GM18498 (cell line): ENCODE data around the gene CEP131.

Experiments
- ATAC-seq: cut with Tn5 transposase; IDR thresholded peaks from one replicate; pipeline ENCODE4 v1.9.1; 2021; ENCODE audit warnings: mild to moderate bottlenecking, moderate library complexity; ENCODE audit not compliant: unreplicated experiment

The CEP131 gene

DNA sequence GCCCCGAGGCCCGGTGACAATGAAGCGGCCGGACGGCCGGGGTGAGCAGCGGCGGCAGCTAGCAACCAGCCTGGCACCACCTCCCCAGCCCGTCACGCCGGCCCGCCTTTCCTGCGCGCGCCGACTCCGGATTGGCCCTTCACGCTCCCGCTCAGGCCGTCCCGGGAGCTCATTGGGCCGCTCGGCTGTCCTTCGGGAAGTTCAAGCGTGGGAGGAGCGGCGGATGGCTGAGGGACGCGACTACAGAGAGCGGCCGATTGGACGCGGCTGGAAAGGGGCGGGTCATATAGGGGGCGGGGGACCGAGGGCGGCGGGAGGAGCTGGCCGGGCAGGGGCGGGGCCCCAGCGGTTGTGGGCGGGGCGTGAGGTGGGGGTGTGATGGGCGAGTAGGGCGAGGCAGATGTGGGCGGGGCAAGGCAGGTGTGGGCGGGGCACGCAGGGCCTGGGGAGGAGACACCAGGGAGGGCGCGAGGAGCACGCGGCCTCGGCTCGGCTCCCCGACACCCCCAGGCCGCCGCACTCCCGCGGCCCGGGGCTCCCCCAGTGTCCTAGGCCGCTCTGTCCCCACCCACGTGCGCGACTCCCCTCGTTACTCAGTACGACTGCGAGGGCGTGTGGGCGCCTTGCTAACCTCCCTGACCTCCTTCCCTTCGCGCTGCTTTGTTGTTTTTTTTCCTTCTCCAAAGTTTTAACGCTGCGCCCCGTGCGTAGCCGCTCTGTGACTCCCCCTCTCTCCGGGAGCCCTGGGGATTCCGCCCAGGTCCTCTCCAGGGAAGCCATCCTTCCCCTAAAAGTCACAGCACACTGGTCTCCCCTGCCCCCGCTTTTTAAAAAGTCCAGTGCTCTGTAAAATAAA lies at the start of gene CEP131:
TSS of gene CEP131 (minus strand) at position 60 of the 856 bp plus-strand sequence. CDS start 2,909 bp downstream, outside the sequence.
- peak; percentile 96 for ATAC-seq

DNA sequence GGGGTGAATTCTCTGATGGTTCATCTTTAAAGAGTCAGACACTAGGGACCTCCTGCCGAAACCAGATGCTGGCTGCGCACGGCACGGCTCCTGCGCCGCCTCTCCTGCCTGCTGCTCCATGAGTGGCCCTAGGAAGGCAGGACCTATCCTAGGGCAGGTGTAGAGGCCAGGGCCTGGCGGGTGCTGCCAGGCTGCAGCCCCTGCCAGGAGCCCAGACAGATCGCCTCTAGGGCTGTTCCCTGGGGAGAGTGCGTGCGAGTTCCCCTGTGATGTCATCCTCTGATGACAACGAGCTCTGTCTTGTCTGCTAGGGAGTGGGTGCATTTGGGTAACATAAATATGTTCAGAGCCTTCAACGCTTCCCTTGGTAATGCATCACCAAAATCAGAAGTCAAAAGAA lies 48.5 kb upstream of the CEP131 start:
- no peak for ATAC-seq

DNA sequence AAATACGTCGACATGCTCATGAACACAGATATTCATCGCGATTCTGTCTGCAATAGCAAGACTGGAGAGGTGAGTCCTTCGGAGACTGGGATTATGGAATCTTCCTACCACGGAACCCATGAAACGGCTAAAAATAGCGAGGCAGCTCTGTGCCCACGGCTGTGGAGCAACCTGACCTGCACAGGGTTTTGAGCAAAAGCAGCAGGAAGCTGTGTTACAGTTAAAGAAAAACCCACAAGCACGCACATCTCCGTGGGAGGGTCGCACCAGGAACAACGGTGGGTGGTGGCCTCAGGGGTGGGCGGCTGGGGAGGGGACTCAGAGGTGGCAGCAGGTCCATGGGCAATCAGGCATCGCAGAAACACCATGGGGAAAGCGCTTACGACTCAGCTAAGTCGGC lies 47.5 kb upstream of the CEP131 start:
- no peak for ATAC-seq

DNA sequence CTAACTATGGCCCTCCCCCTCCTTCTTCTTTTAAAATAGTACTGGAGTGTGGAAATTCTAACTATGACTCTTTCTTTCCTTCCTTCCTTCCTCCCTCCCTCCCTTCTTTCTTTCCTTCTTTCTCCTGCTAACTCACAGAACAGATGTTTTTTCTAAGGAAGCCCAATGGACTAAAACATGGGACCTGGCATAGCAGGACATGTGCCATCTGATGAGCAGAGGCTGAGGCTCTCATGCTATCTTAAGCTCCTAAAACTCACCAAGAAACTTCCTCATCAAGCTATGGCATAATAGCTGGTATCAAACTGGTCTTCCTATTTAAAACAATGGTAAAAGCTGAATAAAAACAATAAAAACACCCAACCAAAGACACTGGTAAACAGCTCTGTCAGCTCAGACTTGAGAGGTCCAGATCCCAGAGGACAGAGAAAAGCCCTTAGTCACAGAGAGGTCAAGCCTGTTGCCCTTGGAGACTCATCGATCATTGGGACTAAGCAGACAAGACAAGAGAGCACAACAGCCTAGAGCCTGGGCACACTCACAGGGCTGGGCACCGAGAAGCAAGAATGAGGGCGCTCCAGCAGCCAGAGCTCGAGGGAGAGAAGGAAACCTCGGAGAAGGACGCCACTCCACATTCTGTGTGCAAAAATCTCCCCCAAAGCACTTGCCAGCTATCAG lies 44.8 kb upstream of the CEP131 start:
- ATAC-seq = no peak

DNA sequence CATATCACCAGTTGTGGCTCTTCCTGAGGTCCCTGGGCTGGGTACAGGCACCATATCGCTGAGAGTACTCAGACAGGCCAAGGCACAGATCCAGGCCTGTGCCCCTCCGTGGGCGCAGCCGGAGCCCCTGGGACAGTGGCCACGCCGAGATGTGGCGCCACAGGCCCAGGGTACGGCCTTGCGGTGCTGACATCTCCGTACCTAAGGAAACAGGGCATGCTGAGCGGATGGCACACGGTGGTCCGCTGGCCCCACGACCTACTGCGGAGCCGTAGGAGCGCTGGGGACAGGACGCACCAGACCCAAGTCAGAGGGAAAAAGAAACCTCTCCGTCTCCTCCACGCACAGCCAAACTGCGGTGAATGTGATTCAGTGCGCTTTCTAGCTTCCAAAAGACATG lies 42.8 kb upstream of the CEP131 start:
- no peak for ATAC-seq

DNA sequence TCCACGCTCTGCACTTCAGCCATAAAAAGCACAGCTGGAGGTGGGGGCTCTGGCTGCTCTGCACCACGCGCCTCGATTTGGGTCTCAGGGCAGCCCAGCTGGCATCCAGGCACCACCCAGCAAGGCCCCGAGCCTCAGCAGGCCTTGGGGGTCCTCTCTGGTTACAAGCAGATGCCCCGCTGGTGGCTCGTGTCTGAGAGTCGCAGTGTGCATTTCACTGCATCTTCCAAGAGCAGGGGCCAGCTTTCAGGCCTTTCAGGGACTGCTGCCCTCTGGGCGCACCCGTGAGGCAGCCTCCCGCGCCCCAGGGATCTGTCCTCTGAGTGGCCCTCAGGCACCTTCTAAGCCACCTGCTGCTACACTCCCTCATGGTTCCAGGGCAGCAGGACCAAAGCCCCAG lies 41.9 kb upstream of the CEP131 start:
- ATAC-seq = no peak

DNA sequence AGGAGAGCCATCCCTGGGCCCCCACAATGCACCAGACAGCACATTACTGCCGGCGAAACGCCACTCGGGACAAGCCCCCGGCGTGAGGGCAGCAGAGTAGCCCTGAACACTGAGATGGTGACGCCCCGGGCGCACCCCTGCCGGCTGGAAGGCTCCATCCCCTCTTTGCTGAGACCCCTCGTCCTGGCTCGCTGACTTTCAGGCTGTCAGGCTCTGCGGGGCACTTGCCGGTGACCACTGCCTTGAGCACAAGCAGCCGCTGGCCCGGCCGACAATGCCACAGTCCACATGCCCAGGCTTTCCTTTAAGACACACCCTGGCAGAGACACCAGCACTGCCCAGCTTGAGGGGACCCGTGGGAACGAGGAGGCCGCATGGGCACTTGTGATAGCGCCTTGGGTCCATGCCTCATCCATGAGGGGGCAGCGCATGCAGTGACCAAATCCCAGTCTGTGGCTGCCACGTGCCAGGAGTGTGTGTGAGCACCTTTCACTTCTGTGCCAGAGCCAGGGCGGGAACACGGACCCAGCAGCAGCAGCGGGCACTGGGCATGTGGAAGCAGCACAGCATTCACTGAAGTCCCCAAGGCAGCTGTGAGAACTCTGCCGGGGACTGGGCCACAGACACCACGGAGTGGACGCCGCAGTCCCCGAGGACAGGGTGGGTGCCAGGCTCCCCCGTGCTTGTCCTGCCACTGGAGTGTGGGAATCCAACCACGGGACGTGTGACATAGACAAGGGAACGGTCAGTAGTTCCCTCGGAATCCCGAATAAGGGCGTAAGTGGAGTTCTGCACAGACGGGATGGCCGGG lies 40.8 kb upstream of the CEP131 start:
- no peak for ATAC-seq

DNA sequence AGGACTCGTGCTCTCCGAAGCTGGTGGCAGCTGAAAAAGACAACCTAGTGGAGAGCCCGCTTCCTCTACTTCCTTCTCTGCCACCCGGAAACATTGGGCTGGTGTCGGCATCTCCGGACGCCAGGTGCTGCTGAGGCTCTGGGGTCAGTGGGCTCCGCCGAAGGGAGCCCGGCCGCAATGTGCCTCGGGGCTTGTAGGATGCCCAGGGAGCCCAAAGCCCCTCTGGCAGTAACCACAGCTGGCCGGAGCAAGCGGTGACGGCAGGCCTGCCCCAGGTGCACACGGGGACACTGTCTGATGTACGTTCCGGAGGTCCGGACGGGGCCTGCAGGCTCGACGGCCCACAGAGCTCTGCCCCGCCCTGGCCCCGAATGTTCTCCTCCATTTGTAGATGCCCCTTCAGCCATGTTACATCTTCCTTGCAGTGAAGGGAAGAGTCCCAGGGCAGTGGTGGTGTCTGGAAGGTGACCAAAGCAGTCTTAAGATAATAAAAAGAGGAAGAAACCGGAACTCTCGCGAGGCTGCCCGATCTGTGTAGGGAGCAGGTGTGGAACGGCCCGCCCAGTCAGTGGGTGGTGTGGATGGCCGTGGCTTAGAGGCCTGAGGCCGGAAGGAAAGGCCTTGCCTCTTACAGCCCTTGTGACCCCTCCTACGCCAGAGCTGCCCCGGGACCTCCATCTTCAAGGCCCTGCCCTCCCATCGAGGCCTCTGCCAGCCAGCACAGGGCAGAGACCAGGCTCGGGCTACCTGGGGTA lies 39.0 kb upstream of the CEP131 start:
- ATAC-seq = no peak

DNA sequence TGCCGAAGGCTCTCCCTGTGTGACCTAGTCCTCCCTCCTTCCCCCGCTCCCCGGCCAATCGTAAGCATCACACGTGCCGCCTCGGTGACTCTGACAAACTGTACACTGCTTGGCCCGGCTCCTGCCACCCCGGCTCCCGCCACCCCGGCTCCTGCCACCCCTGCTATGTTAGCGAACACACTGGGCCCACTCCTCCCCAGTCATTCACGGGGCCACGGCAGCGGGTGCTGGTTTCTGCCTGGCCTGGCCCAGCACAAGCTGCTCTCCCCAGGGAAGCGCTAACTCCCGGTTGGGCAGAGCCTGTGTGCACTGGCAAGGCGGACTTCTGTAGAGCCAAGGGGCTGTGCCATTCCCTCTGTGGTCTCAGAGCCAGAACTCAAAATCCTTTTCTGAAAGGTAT lies 38.3 kb upstream of the CEP131 start:
- no peak for ATAC-seq

DNA sequence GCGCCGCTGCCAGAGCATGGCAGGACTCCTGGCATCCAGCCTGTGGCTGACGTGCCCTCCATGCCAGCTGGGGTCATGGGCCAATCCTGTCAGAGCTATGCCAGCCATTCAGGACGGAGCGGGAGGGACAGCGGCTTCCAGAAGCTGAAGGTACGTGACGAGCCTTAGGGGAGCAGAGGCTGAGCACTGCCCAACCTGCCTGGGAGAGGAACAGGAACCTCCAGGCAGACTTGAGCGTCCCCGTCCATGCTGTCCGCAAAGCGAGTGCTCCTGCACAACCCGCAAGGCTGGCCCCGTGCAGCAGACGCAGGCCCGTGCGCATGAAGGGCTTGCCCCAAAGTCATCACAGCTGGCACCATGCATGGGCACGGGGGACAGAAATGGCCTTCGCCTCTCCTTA lies 37.9 kb upstream of the CEP131 start:
- no peak for ATAC-seq

DNA sequence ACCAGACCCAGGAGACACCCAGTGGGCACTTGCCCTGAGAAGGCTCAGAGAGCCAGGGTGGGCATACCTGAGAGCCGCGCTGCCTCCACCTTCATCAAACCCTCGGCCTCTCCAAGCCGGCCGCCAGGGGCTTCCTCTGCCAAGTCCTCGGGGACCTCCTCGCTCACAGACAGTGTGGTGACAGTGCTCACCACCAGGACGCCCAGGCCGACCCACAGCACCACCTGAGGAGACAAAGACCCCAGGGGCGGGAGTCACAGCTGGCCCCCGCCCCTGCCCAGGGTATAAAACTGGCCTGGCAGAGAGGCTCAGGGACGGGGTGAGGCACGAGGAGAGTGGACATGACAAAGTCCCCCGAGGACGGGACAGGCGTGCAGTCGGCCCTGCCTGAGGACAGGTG lies 37.4 kb upstream of the CEP131 start:
- no peak for ATAC-seq

DNA sequence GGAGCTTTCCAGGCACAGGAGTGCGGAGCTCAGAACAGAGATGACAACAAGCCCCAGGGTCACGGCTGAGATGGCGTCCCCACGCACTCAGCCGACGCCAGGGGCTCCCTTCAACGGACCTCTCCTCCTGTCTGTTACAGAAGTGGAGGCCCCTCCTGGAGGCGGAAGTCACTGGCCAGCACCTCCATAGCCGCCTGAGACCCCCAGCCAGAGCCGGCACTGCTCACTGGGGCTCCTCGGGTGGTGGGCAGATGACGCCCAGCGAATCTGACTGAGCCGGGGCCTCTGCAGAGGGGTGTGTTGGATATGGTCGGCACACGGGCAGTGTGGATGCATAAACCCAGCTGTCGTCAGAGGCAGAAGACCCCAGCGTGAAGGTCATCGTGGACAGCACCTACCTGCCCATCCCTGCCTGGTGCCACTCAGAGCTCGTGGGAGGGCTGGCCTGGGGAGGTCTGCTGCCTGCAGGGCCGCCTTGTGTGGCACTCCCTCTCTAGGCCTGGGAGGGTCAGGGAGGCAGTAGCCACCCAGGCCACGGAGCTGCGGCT lies 36.4 kb upstream of the CEP131 start:
- no peak for ATAC-seq

DNA sequence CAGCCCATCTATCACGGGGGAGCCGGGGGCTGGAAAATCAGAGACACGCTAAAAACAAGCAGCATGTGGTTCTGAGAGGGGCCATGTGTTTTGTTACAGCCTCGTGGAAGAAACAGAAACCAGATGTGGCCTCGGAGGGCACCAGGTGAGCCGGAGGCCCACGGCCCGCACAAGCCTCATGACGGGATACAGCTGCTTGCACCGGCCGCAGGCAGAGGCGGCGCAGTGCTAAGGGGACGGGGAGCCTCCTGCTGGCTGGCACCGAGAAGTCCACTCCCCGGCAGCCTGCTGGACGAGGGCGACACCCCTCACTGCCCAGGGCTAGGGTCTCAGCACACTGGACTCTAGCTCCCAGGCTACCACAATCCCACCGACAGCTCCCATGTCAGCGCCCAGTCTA lies 35.5 kb upstream of the CEP131 start:
- ATAC-seq = no peak

DNA sequence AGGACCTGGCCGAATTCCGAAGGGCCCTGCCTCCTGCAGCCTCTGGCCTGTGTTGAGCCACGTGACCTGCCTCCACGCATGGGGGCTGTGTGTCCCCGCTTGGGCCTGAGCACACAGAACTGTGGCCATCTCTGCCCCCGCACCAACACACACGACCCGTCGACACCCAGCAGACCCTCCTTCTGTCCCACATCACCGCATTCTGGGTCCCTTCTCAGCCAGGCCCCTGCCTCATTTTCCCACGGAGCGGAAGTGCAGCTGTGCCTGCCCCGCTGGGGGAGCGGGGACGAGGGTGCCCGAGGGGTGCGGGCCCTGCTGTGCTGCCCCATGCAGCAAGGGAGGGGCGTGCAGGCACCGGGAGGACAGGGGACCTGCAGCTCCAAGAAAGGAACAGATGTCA lies 34.8 kb upstream of the CEP131 start:
- ATAC-seq = no peak

DNA sequence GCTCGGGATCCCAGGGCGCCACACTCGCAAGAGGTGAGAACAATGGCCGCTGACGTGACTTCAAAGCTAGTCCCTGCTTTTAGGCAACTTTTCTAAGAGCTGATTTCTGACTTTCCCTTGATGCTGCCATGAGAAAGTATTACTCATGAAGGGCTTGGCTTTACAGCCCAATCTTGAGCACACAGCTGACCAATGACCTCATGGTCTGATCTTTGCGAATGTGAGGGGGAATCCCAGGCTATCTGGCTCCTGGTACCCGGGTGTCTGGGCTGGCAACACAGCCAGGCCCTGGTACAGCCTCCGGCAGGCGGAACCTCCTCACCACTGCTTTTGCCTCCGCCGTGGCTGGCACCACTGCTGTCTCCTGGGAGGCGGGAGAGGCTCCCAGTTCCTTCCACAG lies 33.9 kb upstream of the CEP131 start:
- ATAC-seq = no peak

DNA sequence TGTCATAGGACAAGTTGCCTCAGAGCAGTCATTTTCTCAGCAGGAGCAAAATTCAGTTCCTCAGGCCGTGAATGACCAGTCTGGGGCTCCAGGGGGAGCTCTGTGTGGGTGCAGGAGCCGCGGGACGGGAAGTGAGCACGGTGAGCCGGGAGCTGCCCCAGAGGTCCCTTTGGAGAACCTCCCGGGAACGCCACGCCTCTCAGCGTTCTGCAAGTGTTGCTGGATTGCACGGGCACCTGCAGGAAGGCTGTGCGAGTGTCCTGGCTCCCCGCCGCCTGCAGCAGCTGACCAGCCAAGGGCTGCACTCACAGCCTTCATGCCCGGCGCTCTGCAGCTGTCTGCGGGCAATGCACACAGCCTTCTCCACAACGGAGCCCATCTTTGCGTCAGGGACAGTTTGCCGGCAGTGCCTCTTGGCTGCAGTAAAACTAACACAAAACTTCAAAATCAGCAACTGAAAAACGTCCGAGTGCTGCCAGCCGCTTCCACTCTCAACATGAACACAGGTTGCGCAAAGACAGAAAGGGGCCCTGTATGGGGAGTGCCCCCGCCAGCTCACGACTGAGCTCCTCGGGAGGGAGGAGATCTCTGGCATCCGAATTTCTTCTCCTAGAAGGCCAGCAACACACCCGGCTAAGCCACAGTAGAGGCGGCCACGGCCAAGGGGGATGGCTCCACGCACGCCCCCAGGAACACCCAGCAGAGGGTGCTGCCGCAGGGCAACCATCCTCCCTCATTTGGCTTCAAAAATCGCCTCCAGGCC lies 32.4 kb upstream of the CEP131 start:
- no peak for ATAC-seq

DNA sequence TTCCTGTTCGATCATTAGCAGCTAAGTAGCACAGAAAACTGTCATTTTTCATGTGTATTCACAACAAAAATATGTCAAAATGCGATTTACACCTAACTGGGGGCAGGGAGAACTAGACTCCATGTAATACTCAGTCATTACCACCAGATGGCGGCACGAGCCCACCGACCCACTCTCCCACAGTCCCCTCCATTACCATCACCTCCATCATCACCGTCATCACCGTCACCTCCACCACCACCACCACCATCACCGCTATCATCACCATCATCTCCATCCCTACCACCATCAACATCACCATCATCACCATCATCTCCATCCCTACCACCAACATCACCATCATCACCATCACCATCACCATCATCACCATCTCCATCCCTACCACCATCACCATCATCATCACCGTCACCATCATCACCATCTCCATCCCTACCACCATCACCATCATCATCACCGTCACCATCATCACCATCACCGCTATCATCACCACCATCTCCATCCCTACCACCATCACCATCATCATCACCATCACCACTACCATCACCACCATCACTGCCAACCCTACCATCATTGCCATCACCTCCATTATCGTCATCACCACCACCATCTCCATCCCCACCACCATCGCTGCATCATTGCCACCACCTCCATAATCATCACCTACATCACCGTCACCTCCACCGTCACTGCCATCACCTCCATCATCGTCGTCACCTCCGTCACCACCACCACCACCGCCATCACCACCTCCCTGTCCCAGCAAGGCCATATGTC lies 30.8 kb upstream of the CEP131 start:
- no peak for ATAC-seq

DNA sequence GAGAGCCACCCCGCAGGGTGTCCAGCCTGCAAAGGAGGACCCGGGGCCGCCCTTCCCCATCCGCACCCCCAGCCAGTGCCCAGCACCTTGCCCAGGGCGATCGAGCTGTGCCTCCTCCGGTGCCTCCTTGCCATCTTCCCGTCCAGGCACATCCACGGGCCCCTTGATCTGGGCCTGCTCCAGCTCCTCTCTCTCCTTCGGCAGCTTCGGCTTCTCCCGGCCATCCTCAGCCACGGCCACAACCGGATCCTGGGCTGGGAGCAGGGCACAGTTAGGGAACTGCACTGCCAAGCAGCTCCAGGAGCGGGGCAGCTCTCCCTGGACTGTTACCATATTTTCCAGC lies 30.2 kb upstream of the CEP131 start:
- ATAC-seq = no peak

DNA sequence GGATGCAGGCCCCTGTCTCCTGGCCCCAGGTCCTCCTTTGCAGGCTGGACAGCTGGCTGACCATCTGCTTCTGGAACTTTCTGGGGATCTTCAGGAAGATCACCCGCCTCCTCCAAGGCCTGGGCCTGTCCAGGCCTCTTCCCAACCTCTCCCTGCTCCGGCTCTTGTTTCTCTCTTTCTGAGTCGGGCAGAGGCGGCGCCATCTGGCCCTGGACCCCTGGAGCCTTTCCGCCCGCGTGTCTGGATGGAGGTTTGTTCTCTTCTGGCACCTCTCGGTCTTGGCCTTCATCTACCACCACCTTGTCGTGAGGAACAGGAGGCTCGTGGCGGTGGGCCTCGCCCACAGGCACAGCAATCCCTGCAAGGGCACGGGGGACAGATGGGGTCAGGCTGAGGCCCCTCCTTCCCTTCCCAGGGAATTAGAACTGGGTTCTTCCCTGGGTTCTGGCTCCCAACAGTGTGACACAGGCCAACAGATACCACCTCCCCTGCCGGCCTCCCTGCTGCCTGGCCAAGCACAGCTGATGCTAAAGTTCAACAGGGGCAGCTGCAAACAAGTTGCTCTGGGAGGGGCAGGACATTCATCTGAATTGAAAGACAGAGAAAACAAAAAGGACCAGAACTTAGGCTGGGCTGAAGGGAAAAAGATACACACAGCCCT lies 29.7 kb upstream of the CEP131 start:
- ATAC-seq = no peak
